Mesenteric fat pad (tissue), 1 donor: Measurements from ENCODE around the gene ERMP1. TPM values are rescaled to one million over a fixed set of nuclear protein-coding genes. Genes with fewer than 3 reads are reported as not detected.
"Not testable (repeated sequence)": the region's sequence is repeated elsewhere in the genome, so short reads cannot be mapped to it uniquely, and the experiment has no call there.

Experiments used
- DNase-seq: peaks from one replicate; pipeline ENCODE4 v3.0.0-alpha.2; 2020; ENCODE audit warnings: low spot score
- total RNA-seq: library from RNA; stranded (reverse); fragmentation: NEBNext Ultra II Directional; extraction: Animal tissue kit (Norgen Biotek cat#: 25700); gene quantifications from one replicate; pipeline ENCODE4 v1.2.1, GENCODE V29; 2021
- donor health status: DM: yes; HTN: yes; CAD: no.

The ERMP1 gene
- total RNA-seq, 1 donor from 2014 or later, result 8.3 TPM

- DNase-seq, result no peak
These were observed 7.7 kb downstream of the ERMP1 start for GRCh38 chr9:5825223-5825622.

DNA sequence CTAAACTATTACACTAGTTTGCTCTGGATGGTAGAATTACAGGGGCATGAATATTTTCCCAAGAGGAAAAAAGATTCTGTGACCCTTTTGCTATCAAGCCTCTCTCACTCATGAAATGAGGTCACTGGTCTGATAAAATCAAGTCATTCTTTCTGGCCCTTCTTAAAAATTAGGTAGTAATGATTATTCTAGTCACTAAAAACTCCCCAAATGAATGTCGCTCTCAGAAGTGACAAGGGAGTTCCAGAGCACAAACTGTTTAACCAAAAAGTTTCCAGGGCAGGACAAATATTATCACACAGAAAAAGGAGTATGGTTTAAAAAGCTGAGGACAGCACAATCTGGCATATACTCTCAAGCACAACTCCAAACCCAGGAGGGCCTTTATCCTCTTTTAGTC, 12.5 kb downstream of the ERMP1 start:
- no peak for DNase-seq

GRCh38 chr9:5819174-5819573, 13.7 kb downstream of the ERMP1 start:
- no peak for DNase-seq

GRCh38 chr9:5818424-5819142, 14.3 kb downstream of the ERMP1 start:
- no peak for DNase-seq

- no peak for DNase-seq
These were observed 15.1 kb downstream of the ERMP1 start for GRCh38 chr9:5817862-5818261.

DNA sequence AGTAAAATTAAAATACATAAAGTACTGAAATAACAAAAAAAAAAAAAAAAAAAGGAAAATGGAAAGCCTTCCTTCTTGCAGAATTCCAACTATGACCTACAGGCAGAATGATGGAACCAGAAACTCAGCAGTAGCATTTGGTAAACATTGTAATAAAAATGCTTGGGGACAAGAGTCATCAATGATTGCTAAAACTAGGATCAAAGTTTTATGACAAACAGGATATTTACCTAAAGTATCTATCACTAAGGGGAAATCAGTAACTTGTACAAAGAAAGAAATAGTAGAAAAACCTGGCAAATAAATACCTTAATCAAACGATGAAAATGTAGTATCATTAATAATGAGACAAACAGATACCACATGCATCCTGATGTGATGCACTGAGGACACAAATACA, 17.5 kb downstream of the ERMP1 start:
- no peak for DNase-seq

- no peak for DNase-seq
These were observed 19.1 kb downstream of the ERMP1 start for GRCh38 chr9:5813824-5814223.

GRCh38 chr9:5811751-5812150, 21.2 kb downstream of the ERMP1 start:
- no peak for DNase-seq

DNA sequence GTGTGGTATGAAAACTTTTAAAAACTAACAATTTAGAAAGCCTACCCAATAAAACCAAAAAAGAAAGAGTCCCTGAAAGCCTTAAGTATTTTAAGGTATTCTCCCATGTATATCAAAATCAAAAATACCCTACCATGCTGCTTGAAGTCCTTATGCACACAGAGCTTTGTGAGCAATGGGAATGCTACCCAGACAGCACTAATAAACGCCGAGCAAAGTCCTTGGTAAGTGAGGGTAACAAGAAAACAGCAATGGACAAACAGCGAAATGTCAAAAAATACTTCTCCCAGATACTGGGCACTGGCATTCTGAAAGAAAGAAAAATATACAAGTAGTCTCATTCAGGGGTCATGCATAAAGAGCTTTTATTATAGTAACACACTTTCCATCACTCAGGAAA, 27.4 kb downstream of the ERMP1 start:
- no peak for DNase-seq

- DNase-seq, result no peak
These were observed 31.2 kb downstream of the ERMP1 start for GRCh38 chr9:5801739-5802113.

DNA sequence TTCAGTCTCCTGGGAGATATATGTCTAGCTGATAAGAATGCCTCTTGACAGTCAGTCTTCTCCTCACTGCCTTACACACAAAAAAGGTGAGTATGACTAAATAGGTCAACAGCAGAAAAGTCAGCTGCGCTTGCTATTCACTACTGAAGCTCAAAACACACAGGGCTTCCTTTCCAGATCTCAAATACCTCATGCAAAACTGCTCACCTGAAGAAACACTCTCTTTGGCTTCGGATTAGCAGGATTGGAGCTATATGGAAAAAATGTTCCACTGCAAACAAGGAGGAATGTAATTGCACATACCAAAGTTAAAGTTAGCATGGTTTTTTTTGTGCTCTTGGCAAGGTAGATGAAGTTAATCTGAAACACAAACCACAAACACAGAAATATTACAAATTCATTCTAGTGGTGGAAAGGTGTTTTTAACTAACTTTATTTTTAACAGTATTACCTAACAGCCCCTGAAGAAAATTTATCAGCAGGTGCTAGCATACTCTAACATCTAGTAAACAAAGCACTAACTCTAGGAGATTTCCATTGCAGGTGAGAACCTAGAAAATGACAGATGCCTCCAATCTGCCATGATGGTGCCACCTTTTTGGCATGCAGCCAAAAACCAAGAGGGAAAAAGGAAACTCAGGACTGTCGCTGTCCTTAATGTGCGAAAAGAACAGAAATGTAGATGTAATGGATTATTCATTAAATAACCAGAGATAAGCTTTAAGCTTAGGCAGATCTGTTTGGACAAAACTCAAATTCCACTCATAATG, 31.8 kb downstream of the ERMP1 start:
- DNase-seq, result no peak

- DNase-seq, result not testable (repeated sequence)
These were observed 32.5 kb downstream of the ERMP1 start for GRCh38 chr9:5800378-5800777.

DNA sequence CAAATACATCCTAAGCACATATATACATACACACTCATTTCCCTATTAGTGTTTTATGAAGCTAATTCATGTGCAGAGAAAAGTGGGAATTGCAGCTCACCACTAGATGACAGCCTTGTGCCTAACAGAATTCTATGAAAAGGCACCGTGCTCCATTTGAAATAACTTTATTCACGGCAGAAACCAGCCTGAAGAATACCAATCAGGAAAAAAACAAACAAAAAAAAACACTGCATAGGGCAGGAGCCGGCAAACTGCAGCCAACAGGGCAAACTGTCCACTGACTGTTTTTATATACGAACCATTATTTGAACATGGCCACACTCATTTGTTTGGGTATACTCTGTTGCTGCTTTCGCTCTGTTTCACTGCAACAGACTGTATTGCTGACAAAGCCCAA, 33.6 kb downstream of the ERMP1 start:
- no peak for DNase-seq

- DNase-seq, result no peak
These were observed 34.3 kb downstream of the ERMP1 start for GRCh38 chr9:5798581-5798980.

GRCh38 chr9:5796298-5796697, 36.6 kb downstream of the ERMP1 start:
- no peak for DNase-seq

DNA sequence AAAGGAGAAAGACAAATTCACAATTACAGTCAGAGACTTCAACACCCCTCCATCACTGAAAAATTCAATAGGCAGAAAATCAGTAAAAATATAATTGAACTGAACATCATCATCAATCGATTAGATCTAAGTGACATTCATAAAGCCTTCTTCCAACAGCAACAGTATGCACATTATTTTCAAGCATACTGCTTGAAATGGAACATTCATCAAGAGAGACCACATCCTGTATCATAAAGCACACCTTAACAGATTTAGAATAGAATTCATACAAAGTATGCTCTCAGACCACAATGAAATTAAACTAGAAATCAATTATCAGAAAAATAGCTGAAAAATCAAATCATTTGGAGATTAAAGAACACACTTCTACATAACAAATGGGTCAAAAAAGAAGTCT, 39.1 kb downstream of the ERMP1 start:
- no peak for DNase-seq

- DNase-seq, result no peak
These were observed 41.0 kb downstream of the ERMP1 start for GRCh38 chr9:5791870-5792269.

DNA sequence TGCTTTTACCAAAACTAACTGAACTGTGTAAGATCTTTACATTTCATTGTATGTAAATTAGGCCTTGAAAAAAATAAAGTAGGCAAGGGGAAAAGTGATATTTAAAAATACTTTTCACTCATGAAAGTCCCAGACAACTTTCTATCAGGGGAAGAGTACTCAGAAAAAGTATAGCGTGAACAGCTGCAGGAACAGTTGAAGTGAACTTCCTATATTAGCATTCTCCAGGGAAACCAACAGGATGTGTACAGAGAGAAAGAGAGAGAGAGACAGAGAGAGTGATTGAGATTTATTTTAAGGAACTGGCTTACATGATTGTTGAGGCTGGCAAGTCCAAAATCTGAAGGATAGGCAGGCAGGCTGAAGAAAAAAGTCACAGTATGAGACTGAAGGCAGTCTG, 42.0 kb downstream of the ERMP1 start:
- no peak for DNase-seq

DNA sequence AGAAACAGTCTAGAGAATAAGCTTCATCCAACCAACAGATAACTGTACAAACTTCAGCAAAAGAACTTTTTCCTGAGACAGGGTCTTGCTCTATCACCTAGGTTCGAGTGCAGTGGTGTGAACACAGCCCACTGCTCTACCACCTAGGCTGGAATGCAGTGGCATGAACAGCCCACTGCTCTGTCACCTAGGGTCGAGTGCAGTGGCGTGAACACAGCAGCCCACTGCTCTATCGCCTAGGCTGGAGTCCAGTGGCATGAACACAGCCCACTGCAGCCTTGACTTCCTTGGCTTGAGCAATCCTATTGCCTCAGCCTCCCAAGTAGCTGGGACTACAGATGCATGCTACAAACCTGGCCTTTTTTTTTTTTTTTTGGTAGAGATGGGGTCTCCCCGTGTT, 43.4 kb downstream of the ERMP1 start:
- DNase-seq, result no peak

DNA sequence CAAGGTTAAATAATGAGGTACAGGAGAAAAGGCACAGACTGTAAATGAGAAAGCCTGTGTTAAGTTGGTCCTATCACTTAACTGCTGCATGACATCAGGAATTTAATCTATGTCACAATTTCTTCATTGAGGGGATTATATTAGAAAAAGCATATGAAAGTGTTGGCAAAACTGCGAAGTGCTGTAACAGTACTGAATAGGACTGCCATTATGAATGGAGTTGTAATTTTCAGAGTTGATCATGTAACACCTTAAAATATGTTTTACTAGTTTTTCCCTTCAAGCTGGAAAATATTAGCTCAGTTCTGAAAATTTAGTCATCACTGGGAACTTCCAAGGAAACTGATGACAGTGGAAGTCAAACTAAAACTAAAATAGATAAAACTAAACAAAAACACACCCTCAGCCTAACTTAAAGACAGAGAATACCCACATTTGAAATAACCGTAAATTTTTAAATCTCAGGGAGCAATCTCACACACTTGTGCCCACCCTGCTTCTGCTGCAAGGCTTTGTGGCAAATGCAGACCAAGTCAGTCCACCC, 45.1 kb downstream of the ERMP1 start:
- no peak for DNase-seq

GRCh38 chr9:5787220-5787619, 45.7 kb downstream of the ERMP1 start:
- no peak for DNase-seq

DNA sequence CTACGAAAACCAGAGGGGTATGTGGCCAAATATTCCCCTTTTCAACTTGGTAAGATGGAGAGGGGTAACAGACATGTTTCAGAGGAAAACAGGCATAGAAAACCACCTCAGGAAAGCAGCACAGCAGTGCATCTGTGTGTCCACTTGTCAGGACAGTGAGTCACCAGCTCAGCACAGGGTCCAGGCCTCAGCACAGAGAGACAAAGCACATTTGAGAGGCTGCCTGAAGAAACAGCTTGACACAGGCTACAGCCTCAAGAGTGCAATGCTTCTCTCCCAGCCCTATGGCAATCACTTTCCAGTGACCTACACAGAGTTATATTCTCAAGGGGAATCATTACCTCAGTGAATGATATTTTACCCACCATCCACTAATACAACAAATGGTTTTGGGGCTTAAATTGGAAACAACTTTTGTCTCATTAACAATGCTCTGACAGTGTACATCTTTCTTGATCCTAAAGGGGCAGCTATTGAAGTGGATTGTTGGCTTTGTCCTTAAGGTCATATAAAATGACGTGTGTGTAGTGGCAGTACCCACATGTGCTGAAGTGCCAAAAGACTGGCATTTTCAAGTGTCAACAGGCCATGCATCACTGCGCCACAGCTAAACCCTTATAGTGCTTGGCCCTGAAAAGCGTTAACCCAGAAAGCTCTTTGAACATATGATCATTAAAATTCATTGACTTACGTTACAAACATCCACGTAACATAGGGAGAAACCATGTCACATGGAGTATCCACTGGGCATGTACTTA, 46.4 kb downstream of the ERMP1 start:
- no peak for DNase-seq
